ENCODE measurements around the gene NT5E.

DNA sequence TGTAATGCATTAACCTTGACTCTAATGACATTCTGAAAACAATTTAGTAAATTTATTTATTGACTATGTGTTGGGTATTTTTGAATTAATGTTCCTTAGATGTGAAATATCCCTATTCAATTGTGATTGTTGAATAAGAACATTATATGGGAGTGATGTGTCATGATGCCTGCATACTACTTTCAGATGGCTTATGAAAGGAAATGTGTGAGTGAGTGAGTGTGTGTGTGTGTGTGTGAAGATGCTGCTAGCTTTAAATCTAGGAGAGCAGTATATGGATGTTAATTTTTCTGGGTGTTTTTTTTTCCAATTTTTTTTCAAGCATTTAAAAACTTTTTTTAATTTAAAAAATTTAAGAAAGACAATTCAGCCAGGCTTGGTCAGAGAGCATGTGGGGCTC is 32.5 kb upstream of the NT5E start:
- TF ChIP-seq, protein P1, sequence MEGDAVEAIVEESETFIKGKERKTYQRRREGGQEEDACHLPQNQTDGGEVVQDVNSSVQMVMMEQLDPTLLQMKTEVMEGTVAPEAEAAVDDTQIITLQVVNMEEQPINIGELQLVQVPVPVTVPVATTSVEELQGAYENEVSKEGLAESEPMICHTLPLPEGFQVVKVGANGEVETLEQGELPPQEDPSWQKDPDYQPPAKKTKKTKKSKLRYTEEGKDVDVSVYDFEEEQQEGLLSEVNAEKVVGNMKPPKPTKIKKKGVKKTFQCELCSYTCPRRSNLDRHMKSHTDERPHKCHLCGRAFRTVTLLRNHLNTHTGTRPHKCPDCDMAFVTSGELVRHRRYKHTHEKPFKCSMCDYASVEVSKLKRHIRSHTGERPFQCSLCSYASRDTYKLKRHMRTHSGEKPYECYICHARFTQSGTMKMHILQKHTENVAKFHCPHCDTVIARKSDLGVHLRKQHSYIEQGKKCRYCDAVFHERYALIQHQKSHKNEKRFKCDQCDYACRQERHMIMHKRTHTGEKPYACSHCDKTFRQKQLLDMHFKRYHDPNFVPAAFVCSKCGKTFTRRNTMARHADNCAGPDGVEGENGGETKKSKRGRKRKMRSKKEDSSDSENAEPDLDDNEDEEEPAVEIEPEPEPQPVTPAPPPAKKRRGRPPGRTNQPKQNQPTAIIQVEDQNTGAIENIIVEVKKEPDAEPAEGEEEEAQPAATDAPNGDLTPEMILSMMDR (IDR thresholded peaks at IDR 0.05), result no peak
- no peak for TF ChIP-seq POLR2A (IDR thresholded peaks at IDR 0.05)
